IMR-90 (cell line): ENCODE data around the gene JMJD1C. TPM values are rescaled to one million over a fixed set of nuclear protein-coding genes. Genes with fewer than 3 reads are reported as not detected.

Experiments
- ATAC-seq: fragments of 200-7000 bp; cut with Tn5 transposase; 2 replicates; pipeline ENCODE4 v1.9.1; 2020; ENCODE audit warnings: low read depth, mild to moderate bottlenecking, moderate library complexity
- BruUV-seq: library from RNA; stranded (reverse); fragments of 400-500 nt; replicated peaks from 2 replicates; lab custom pipeline; 2021; lab: Mats Ljungman, UMichigan
- CTCF ChIA-PET: fragments of 300-600 bp; formaldehyde crosslinking; extraction: SDS; loops from one replicate; lab custom pipeline; 2021; ENCODE audit warnings: antibody characterized with exemption; lab: Yijun Ruan, JAX
- POLR2A ChIA-PET: fragments of 300-600 bp; sonication (Branson Sonifier 250); formaldehyde crosslinking; loops from one replicate; lab custom pipeline; 2022; ENCODE audit warnings: antibody characterized with exemption; ENCODE audit not compliant: unreplicated experiment; lab: Charles Lee
- DNase-seq: peaks from one replicate; pipeline ENCODE4 v3.0.0; 2013
- H2AFZ ChIP-seq: replicated peaks from 2 replicates; pipeline ENCODE3; 2013; ENCODE audit warnings: low read length, mild to moderate bottlenecking; ENCODE audit not compliant: poor library complexity
- H2AK5ac ChIP-seq: 2 replicates; pipeline ENCODE4 v1.6.1; 2013; ENCODE audit warnings: low read depth, low read length, inconsistent platforms
- H2AK9ac ChIP-seq: replicated peaks from 2 replicates; pipeline ENCODE3; 2013; ENCODE audit warnings: mild to moderate bottlenecking, low read depth, low read length, moderate library complexity; ENCODE audit not compliant: poor library complexity
- H2BK120ac ChIP-seq: 2 replicates; pipeline ENCODE4 v1.6.1; 2013; ENCODE audit warnings: low read depth, low read length, inconsistent platforms
- H2BK15ac ChIP-seq: 3 replicates; pipeline ENCODE4 v1.6.1; 2013; ENCODE audit warnings: low read depth, low read length, inconsistent platforms
- H2BK20ac ChIP-seq: 2 replicates; pipeline ENCODE4 v1.6.1; 2013; ENCODE audit warnings: low read depth, mild to moderate bottlenecking, inconsistent platforms, low read length, moderate library complexity
- H2BK5ac ChIP-seq: 2 replicates; pipeline ENCODE4 v1.6.1; 2013; ENCODE audit warnings: mild to moderate bottlenecking, low read depth, low read length, inconsistent platforms; ENCODE audit not compliant: poor library complexity, severe bottlenecking
- H3K14ac ChIP-seq: replicated peaks from 2 replicates; pipeline ENCODE4 v1.6.1; 2013; ENCODE audit warnings: low read depth, low read length, inconsistent platforms
- H3K18ac ChIP-seq: 2 replicates; pipeline ENCODE4 v1.6.1; 2013; ENCODE audit warnings: low read depth, low read length, control low read depth
- H3K23ac ChIP-seq: 2 replicates; pipeline ENCODE4 v1.6.1; 2013; ENCODE audit warnings: low read depth, low read length, inconsistent platforms
- H3K27ac ChIP-seq: 2 replicates; pipeline ENCODE4 v1.5.1; 2013; ENCODE audit warnings: mild to moderate bottlenecking, control low read depth, low read length; ENCODE audit not compliant: insufficient read depth
- H3K27me3 ChIP-seq: 2 replicates; pipeline ENCODE4 v1.6.1; 2013; ENCODE audit warnings: low read length; ENCODE audit not compliant: control insufficient read depth, insufficient read depth
- H3K36me3 ChIP-seq: 2 replicates; pipeline ENCODE4 v1.6.1; 2013; ENCODE audit warnings: low read length, mixed read lengths; ENCODE audit not compliant: control insufficient read depth, insufficient read depth
- H3K4ac ChIP-seq: 2 replicates; pipeline ENCODE4 v1.6.1; 2013; ENCODE audit warnings: low read depth, low read length, inconsistent platforms
- H3K4me1 ChIP-seq: 2 replicates; pipeline ENCODE4 v1.6.1; 2013; ENCODE audit warnings: low read length, mixed read lengths; ENCODE audit not compliant: control insufficient read depth, insufficient read depth
- H3K4me2 ChIP-seq: 2 replicates; pipeline ENCODE4 v1.6.1; 2013; ENCODE audit warnings: low read depth, mild to moderate bottlenecking, control low read depth, low read length, moderate library complexity
- H3K4me3 ChIP-seq: 2 replicates; pipeline ENCODE4 v1.5.1; 2013; ENCODE audit warnings: low read depth, mild to moderate bottlenecking, control low read depth, low read length, moderate library complexity; ENCODE audit not compliant: insufficient read depth
- H3K56ac ChIP-seq: 2 replicates; pipeline ENCODE4 v1.6.1; 2013; ENCODE audit warnings: low read length, inconsistent platforms; ENCODE audit not compliant: insufficient read depth; ENCODE audit errors: extremely low read depth
- H3K79me1 ChIP-seq, 2 experiments: 2 replicates each; pipeline ENCODE4 v1.6.1; 2013; ENCODE audit warnings: low read length in 2 of 2, inconsistent platforms in 1 of 2, low read depth in 1 of 2
- H3K9ac ChIP-seq: 2 replicates; pipeline ENCODE4 v1.6.1; 2013; ENCODE audit warnings: low read depth, low read length, control low read depth
- H3K9me1 ChIP-seq: 2 replicates; pipeline ENCODE4 v1.6.1; 2013; ENCODE audit warnings: low read length, inconsistent platforms; ENCODE audit not compliant: insufficient read depth
- H3K9me3 ChIP-seq: 2 replicates; pipeline ENCODE4 v1.6.1; 2013; ENCODE audit warnings: low read length; ENCODE audit not compliant: control insufficient read depth, insufficient read depth
- H4K20me1 ChIP-seq: 2 replicates; pipeline ENCODE4 v1.6.1; 2013; ENCODE audit warnings: low read length, inconsistent platforms; ENCODE audit not compliant: insufficient read depth
- H4K5ac ChIP-seq: 2 replicates; pipeline ENCODE4 v1.6.1; 2013; ENCODE audit warnings: mild to moderate bottlenecking, low read depth, low read length, control low read depth
- H4K8ac ChIP-seq, 2 experiments: 2 replicates each; pipeline ENCODE4 v1.6.1; 2013; ENCODE audit warnings: low read depth in 2 of 2, low read length in 2 of 2, control low read depth in 1 of 2, inconsistent platforms in 1 of 2
- H4K91ac ChIP-seq: 2 replicates; pipeline ENCODE4 v1.6.1; 2013; ENCODE audit warnings: low read depth, low read length, inconsistent platforms; ENCODE audit not compliant: insufficient read depth
- CEBPB ChIP-seq: IDR thresholded peaks from 2 replicates; pipeline ENCODE4 v1.6.1; 2012; ENCODE audit warnings: low read depth, low read length, improper control_type of control experiment
- FOS ChIP-seq: fragments of 150-350 bp; IDR thresholded peaks from 2 replicates; pipeline ENCODE4 v1.6.1; 2016; ENCODE audit warnings: low read depth, low read length
- MAFK ChIP-seq: IDR thresholded peaks from 2 replicates; pipeline ENCODE4 v1.6.1; 2012; ENCODE audit warnings: low read depth, low read length, improper control_type of control experiment
- MXI1 ChIP-seq: IDR thresholded peaks from 2 replicates; pipeline ENCODE4 v1.6.1; 2012; ENCODE audit warnings: low read depth, mild to moderate bottlenecking, low read length, moderate library complexity, borderline replicate concordance
- NFE2L2 ChIP-seq: fragments of 150-350 bp; IDR thresholded peaks from 2 replicates; pipeline ENCODE4 v1.6.1; 2016; ENCODE audit warnings: low read depth, mild to moderate bottlenecking, low read length
- SMC3 ChIP-seq: fragments of 150-350 bp; IDR thresholded peaks from 2 replicates; pipeline ENCODE4 v1.6.1; 2016; ENCODE audit warnings: low read depth, mild to moderate bottlenecking, antibody characterized with exemption, low read length, moderate library complexity
- WGBS, 2 experiments: methylation state at CpG; one replicate each; pipeline versions ENCODE4 v1.1.5 to v1.1.7; 2013; ENCODE audit warnings: missing lambda C conversion rate in 2 of 2; ENCODE audit not compliant: insufficient read length in 1 of 2; ENCODE audit errors: extremely low coverage in 2 of 2; 5-methylcytosine and 5-hydroxymethylcytosine counted together
- dilution Hi-C: fragments of 300-500 bp; cut with HindIII; formaldehyde crosslinking; loops from one replicate; pipeline ENCODE4 v1.14.3; 2018; ENCODE audit warnings: low sequenced_read_pairs; ENCODE audit not compliant: unreplicated experiment
- in situ Hi-C: fragments of 300-500 bp; cut with MboI; formaldehyde crosslinking; loops from 3 replicates; pipeline ENCODE4 v1.14.3; 2019; ENCODE audit warnings: low sequenced_read_pairs, inconsistent platforms, mixed read lengths
- intact Hi-C: fragments of 100-400 bp; cut with micrococcal nuclease; formaldehyde crosslinking; loops from 2 replicates; pipeline ENCODE4 v1.10.0; 2022
- polyA plus RNA-seq, 3 experiments: library from polyadenylated mRNA; depleted of rRNA; stranded (reverse); fragments of >200 nt; gene quantifications; 2 replicates each; pipeline ENCODE4 v1.2.3, GENCODE V29; 2012; ENCODE audit warnings: low replicate concordance in 1 of 3
- total RNA-seq: library from RNA; depleted of rRNA; stranded (reverse); fragments of >200 nt; gene quantifications from 2 replicates; pipeline ENCODE4 v1.2.3, GENCODE V29; 2012

JMJD1C gene
- total and polyA plus RNA-seq, 2 of the 4 experiments (the other 2 are of a cell fraction), result 15.6 to 96.8 TPM

- no peak overlapping the region for H2AFZ ChIP-seq
- CTCF ChIA-PET, result no interaction called here
- H4K20me1 ChIP-seq, result peaks cover 12% of the 10 kb centered on the region; the same call in 1 of the 2 replicates
- H3K18ac ChIP-seq, result peak overlapping the region; percentile 2; the same call in 1 of the 2 replicates
- no TSS peak for BruUV-seq
- H3K4ac ChIP-seq, result no peak overlapping the region
- no peak overlapping the region for H2BK20ac ChIP-seq
- peaks cover 3% of the 10 kb centered on the region for H3K4me1 ChIP-seq
- peaks cover 15 to 50% of the 10 kb centered on the region in 2 experiments for H3K79me1 ChIP-seq
- ATAC-seq (peak; percentile 90), DNase-seq (peak; percentile 73)
- WGBS, 2 experiments, result no CpG with 5 or more reads among the region's 2 CpGs
- H3K4me2 ChIP-seq, result peak overlapping the region; percentile 57
- no peaks in the 10 kb centered on the region for H3K27me3 ChIP-seq
- H2AK9ac ChIP-seq, result no peak overlapping the region
- no peak overlapping the region for H4K5ac ChIP-seq
- no peak overlapping the region for H3K9ac ChIP-seq
- no peak overlapping the region for H2AK5ac ChIP-seq
- no peak overlapping the region for H3K27ac ChIP-seq
- H3K9me3 ChIP-seq, result no peaks in the 10 kb centered on the region
- H3K4me3 ChIP-seq, result no peak overlapping the region
- H3K56ac ChIP-seq, result no peak overlapping the region; the same call in 1 of the 2 replicates
- peak; percentile 77; the same call in 1 of the 2 replicates for TF ChIP-seq CEBPB
- peak; percentile 63 for TF ChIP-seq MAFK
- TF ChIP-seq FOS, result no peak
- no peak for TF ChIP-seq MXI1
- TF ChIP-seq NFE2L2, result no peak
- TF ChIP-seq SMC3, result no peak
- H3K23ac ChIP-seq, result no peak overlapping the region; the same call in 1 of the 2 replicates
- POLR2A ChIA-PET, result no interaction called here
- no peak overlapping the region for H2BK15ac ChIP-seq
- no peaks in the 10 kb centered on the region for H3K36me3 ChIP-seq
- H3K14ac ChIP-seq, result peak overlapping the region; percentile 43; the same call in 1 of the 2 replicates
- H4K91ac ChIP-seq, result no peak overlapping the region
- 0 out of 2 replicates have a peak, but pooled peaks cover 5% of the 10 kb centered on the region for H3K9me1 ChIP-seq
- in situ Hi-C loops (no loop called here), intact Hi-C loops (no loop called here), dilution Hi-C loops (no loop called here)
- H2BK5ac ChIP-seq, result peak overlapping the region; percentile 86
- no peak overlapping the region for H4K8ac ChIP-seq
- no peak overlapping the region for H2BK120ac ChIP-seq
Observed at GRCh38 chr10:63456437-63457210, 9.2 kb downstream of the JMJD1C start.
